Suprapubic skin (tissue), 4 donors: ENCODE data around the gene GAST. TPM values are rescaled to one million over a fixed set of nuclear protein-coding genes. Genes with fewer than 3 reads are reported as not detected.

Experiments
- DNase-seq, 2 donors: peaks; one replicate each; pipeline ENCODE4 v3.0.0-alpha.2; 2019; ENCODE audit warnings: low spot score in 2 of 2
- H3K27ac ChIP-seq: fragments of 200-600 bp; sonication (generic); one replicate; pipeline ENCODE4 v1.5.1; 2019
- H3K27me3 ChIP-seq: fragments of 200-600 bp; sonication (generic); one replicate; pipeline ENCODE4 v1.5.1; 2019
- H3K36me3 ChIP-seq: fragments of 200-600 bp; sonication (generic); one replicate; pipeline ENCODE4 v1.5.1; 2019
- H3K4me1 ChIP-seq: fragments of 200-600 bp; sonication (generic); one replicate; pipeline ENCODE4 v1.5.1; 2019
- H3K4me3 ChIP-seq: fragments of 200-600 bp; sonication (generic); one replicate; pipeline ENCODE4 v1.5.1; 2019; ENCODE audit warnings: mild to moderate bottlenecking
- H3K9me3 ChIP-seq: fragments of 200-600 bp; sonication (generic); one replicate; pipeline ENCODE4 v1.5.1; 2019
- EP300 ChIP-seq: sonication (generic); formaldehyde crosslinking; IDR thresholded peaks from one replicate; pipeline ENCODE4 v1.6.1; 2017; ENCODE audit warnings: antibody characterized with exemption
- POLR2A ChIP-seq, 2 donors: fragments of 450-650 bp; IDR thresholded peaks; one replicate each; pipeline ENCODE4 v1.6.1; 2017; ENCODE audit warnings: antibody characterized with exemption in 2 of 2, mild to moderate bottlenecking in 2 of 2, moderate library complexity in 2 of 2
- POLR2AphosphoS5 ChIP-seq, 3 donors: sonication (generic); formaldehyde crosslinking; IDR thresholded peaks; one replicate each; pipeline ENCODE4 v1.6.1; 2017; ENCODE audit warnings: antibody characterized with exemption in 3 of 3
- WGBS: methylation state at CpG from one replicate; pipeline ENCODE4 v1.1.5; 2018; 5-methylcytosine and 5-hydroxymethylcytosine counted together
- total RNA-seq, 4 donors: library from RNA; depleted of rRNA; stranded (reverse); fragments of >200 nt; gene quantifications; one replicate each; pipeline ENCODE4 v1.1.0, GENCODE V29; 2016
- TF ChIP-seq, protein P1 (sequence below), 2 donors: fragments of 200-600 bp in 1 of 2; fragments of 450-650 bp in 1 of 2; sonication (generic) in 1 of 2; IDR thresholded peaks; one replicate each; pipeline ENCODE4 v1.5.1; 2016 to 2019; ENCODE audit warnings: antibody characterized with exemption in 2 of 2, mild to moderate bottlenecking in 1 of 2, moderate library complexity in 1 of 2

GAST gene
- total RNA-seq, 4 donors from 2014 or later, result not detected

DNA sequence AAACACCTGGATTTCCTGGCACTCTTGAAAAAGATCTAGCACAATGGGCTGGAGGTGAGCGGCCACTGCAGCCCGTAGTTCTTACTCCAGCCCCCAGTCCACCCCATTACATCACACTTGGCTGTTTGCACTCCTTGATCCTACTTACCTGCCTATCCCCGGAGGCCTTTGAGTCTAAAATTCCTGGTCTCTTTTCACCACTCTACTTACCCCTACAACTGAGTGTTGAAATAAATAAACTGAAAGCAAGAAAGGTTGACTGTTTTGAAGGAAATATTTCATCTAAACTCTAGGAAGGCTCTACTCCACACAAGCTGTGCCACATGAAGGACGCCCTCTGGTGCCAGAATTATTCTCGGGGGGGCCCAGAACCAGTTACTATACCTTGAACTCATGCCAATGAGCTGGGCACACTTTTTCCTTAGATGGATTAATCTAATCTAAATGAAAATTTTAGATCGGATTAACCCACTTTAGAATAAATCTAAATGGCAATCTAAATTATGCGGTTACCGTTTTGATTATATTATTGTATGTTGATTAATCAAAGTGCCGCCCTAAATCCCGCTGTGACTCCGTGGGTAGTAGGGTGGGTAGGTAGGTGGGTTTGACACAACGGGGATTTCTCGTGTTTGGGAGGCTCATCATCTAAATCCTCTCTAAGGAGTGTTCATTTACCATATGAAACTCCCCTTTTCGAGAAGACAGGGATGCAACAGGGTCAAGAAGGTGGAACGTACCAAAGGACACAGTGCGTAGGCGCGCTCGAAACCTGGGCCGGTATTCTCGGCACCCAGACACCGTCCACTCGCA lies 24.1 kb upstream of the GAST start:
- Histone ChIP-seq H3K36me3 (peaks cover 37% of the 10 kb centered on the region), H3K4me3 (peak overlapping the region; percentile 73), H3K4me1 (peaks cover 35% of the 10 kb centered on the region), H3K9me3 (no peaks in the 10 kb centered on the region), H3K27ac (peak overlapping the region; percentile 100), H3K27me3 (no peaks in the 10 kb centered on the region)
- no peak for TF ChIP-seq EP300
- TF ChIP-seq, protein P1, sequence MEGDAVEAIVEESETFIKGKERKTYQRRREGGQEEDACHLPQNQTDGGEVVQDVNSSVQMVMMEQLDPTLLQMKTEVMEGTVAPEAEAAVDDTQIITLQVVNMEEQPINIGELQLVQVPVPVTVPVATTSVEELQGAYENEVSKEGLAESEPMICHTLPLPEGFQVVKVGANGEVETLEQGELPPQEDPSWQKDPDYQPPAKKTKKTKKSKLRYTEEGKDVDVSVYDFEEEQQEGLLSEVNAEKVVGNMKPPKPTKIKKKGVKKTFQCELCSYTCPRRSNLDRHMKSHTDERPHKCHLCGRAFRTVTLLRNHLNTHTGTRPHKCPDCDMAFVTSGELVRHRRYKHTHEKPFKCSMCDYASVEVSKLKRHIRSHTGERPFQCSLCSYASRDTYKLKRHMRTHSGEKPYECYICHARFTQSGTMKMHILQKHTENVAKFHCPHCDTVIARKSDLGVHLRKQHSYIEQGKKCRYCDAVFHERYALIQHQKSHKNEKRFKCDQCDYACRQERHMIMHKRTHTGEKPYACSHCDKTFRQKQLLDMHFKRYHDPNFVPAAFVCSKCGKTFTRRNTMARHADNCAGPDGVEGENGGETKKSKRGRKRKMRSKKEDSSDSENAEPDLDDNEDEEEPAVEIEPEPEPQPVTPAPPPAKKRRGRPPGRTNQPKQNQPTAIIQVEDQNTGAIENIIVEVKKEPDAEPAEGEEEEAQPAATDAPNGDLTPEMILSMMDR (IDR thresholded peaks at IDR 0.05), result peak in 1 of 2 donors; percentile 15
- WGBS, result 8% methylated on average over 20 of the region's 23 CpGs
- no peak for DNase-seq

DNA sequence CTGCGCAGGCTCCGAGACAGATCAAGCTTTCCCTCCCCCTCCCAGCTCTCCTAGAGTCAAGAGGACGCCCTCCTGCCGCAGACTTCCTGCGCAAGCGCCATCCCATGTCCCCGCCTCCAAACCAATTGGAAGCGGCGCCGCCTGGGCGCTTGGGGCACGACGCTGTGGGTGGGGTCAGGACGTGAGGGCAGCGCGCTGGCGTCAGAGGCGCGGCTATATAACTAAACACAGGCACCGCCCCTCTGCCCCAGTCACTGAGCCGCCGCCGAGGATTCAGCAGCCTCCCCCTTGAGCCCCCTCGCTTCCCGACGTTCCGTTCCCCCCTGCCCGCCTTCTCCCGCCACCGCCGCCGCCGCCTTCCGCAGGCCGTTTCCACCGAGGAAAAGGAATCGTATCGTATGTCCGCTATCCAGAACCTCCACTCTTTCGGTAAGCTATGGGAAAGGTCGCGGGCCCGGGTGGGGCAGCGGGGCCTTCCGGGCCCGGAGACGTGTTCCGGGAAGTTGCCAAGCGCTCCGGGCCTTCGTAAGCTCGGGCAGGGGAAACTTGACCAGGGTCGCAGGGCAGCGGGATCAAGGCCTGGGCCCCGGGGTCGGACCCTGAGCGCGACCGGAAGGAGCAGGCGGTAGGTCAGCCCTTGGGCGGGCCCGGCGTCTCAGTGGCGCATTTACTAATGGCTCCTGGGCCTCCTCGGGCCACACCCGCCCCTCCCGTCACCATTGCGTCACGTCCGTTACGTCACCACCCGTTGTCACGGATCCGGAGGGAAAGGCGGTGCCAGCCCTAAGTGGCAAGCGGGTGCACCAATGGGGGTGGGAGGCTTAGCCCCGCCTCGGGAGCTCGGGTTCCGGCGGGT lies 23.3 kb upstream of the GAST start, which contains the start of gene EIF1:
TSS of gene EIF1 (plus strand) at position 245 of the 856 bp plus-strand sequence. CDS start at position 399, 154 bp downstream.
- Histone ChIP-seq H3K36me3 (peaks cover 46% of the 10 kb centered on the region), H3K27me3 (no peaks in the 10 kb centered on the region), H3K27ac (peak within 1 kb of the TSS; percentile 100), H3K9me3 (no peaks in the 10 kb centered on the region), H3K4me1 (peaks cover 32% of the 10 kb centered on the region), H3K4me3 (peak within 1 kb of the TSS; percentile 73)
- TF ChIP-seq POLR2A (IDR thresholded peaks at IDR 0.05), result peak; percentile 100
- TF ChIP-seq EP300, result no peak
- TF ChIP-seq, protein P1 (IDR thresholded peaks at IDR 0.05), result no peak
- peak; percentile 93 to 100 (median 94) for TF ChIP-seq POLR2AphosphoS5 (IDR thresholded peaks at IDR 0.05)
- under 1% methylated on average over 40 of the region's 81 CpGs for WGBS
- peak; percentile 100 for DNase-seq

DNA sequence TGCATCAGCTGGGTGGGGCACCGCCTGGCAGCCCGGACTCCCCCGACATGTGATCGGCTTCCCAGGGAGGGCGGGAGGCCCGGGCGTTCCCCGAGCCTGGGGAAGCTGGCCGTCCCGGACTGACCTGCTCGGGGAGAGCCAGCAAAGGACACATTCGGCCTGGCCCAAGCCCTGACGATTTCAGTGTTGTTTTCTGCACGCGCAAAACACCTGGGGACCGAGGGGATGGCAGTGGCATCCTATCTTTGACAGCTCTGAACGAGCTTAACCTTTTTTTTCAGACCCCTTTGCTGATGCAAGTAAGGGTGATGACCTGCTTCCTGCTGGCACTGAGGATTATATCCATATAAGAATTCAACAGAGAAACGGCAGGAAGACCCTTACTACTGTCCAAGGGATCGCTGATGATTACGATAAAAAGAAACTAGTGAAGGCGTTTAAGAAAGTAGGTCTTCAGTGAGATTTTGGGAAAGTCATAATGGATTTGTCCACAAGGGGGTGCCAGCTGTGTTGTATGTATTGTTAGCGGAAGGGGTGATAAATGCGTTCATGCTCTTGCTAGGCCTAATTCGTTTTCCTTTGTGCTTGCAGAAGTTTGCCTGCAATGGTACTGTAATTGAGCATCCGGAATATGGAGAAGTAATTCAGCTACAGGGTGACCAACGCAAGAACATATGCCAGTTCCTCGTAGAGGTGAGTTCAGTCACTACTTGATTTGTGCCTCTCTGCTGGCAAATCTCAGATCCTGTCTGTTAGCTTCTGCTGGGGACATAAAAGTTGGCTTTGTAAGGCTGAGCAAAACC lies 22.4 kb upstream of the GAST start:
- H3K27me3 ChIP-seq, result no peaks in the 10 kb centered on the region
- H3K36me3 ChIP-seq, result peaks cover 54% of the 10 kb centered on the region
- DNase-seq, result no peak
- peaks cover 32% of the 10 kb centered on the region for H3K4me1 ChIP-seq
- peak overlapping the region; percentile 73 for H3K4me3 ChIP-seq
- no peak for TF ChIP-seq EP300
- TF ChIP-seq POLR2A (IDR thresholded peaks at IDR 0.05), result no peak
- TF ChIP-seq, protein P1 (IDR thresholded peaks at IDR 0.05), result peak; percentile 55 to 58
- no peak for TF ChIP-seq POLR2AphosphoS5 (IDR thresholded peaks at IDR 0.05)
- WGBS, result 2% methylated on average over 21 of the region's 27 CpGs
- H3K27ac ChIP-seq, result peak overlapping the region; percentile 100
- H3K9me3 ChIP-seq, result no peaks in the 10 kb centered on the region

DNA sequence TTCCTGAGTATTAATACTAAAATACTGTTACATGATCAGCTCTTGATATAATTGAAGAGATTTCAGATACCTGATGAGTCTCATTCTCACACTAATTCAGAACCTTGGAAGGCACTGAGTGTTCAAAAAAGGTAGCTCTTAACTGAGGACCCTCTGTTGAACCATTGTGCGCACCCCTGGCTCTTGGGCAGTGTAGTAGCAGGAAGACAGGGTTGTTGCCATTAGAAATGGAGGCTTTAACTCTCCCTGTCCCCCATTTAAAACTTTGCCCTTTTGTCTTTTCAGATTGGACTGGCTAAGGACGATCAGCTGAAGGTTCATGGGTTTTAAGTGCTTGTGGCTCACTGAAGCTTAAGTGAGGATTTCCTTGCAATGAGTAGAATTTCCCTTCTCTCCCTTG lies 21.6 kb upstream of the GAST start:
- 65% methylated on average over 2 of the region's 2 CpGs for WGBS
- Histone ChIP-seq H3K9me3 (no peaks in the 10 kb centered on the region), H3K4me1 (peaks cover 38% of the 10 kb centered on the region), H3K27ac (peak overlapping the region; percentile 100), H3K27me3 (no peaks in the 10 kb centered on the region), H3K36me3 (peaks cover 61% of the 10 kb centered on the region), H3K4me3 (peak overlapping the region; percentile 73)
- no peak for TF ChIP-seq EP300
- TF ChIP-seq POLR2A (IDR thresholded peaks at IDR 0.05), result no peak
- TF ChIP-seq, protein P1 (IDR thresholded peaks at IDR 0.05), result no peak
- no peak for TF ChIP-seq POLR2AphosphoS5 (IDR thresholded peaks at IDR 0.05)
- DNase-seq, result no peak
